Aorta (tissue), 5 donors: ENCODE data around the gene BRWD1. TPM values are rescaled to one million over a fixed set of nuclear protein-coding genes. Genes with fewer than 3 reads are reported as not detected.

Experiments used
- ATAC-seq: fragments of 200-7000 bp; cut with Tn5 transposase; one replicate; pipeline ENCODE4 v1.9.1; 2022; ENCODE audit warnings: moderate library complexity; ENCODE audit not compliant: low FRiP score
- DNase-seq, 2 donors: peaks; one replicate each; pipeline ENCODE4 v3.0.0-alpha.2; 2020
- H3K27ac ChIP-seq, 2 donors: one replicate each; pipeline ENCODE4 v1.5.1; 2013; ENCODE audit warnings: low read length in 2 of 2, mild to moderate bottlenecking in 2 of 2, moderate library complexity in 2 of 2, control low read depth in 1 of 2, inconsistent platforms in 1 of 2, low read depth in 1 of 2
- H3K27me3 ChIP-seq, 2 donors: one replicate each; pipeline ENCODE4 v1.6.1; 2013; ENCODE audit warnings: control low read depth in 1 of 2, low read length in 1 of 2, mild to moderate bottlenecking in 1 of 2, moderate library complexity in 1 of 2; ENCODE audit not compliant: insufficient read depth in 2 of 2, control insufficient read depth in 1 of 2
- H3K36me3 ChIP-seq, 2 donors: one replicate each; pipeline ENCODE4 v1.6.1; 2013; ENCODE audit warnings: control low read depth in 1 of 2, low read length in 1 of 2, mild to moderate bottlenecking in 1 of 2; ENCODE audit not compliant: insufficient read depth in 2 of 2, control insufficient read depth in 1 of 2
- H3K4me1 ChIP-seq, 2 donors: one replicate each; pipeline ENCODE4 v1.6.1; 2013; ENCODE audit warnings: low read length in 2 of 2, control low read depth in 1 of 2, mild to moderate bottlenecking in 1 of 2, moderate library complexity in 1 of 2; ENCODE audit not compliant: insufficient read depth in 2 of 2, control insufficient read depth in 1 of 2
- H3K4me3 ChIP-seq, 2 donors: one replicate each; pipeline ENCODE4 v1.5.1; 2013; ENCODE audit warnings: low read length in 2 of 2, control low read depth in 1 of 2, mild to moderate bottlenecking in 1 of 2
- H3K9me3 ChIP-seq: one replicate; pipeline ENCODE4 v1.6.1; 2013; ENCODE audit warnings: mild to moderate bottlenecking, low read length; ENCODE audit not compliant: control insufficient read depth
- WGBS, 2 donors: extraction: QIAGEN DNeasy Blood & Tissue Kit; methylation state at CpG; one replicate each; pipeline ENCODE4 v1.1.7; 2013; 5-methylcytosine and 5-hydroxymethylcytosine counted together
- intact Hi-C, 2 donors: fragments of 100-400 bp; cut with DNase I; formaldehyde crosslinking; loops; one replicate each; pipeline versions ENCODE4 v1.14.2 to v1.15.0; 2022
- polyA plus RNA-seq, 2 donors: library from polyadenylated mRNA; stranded (reverse); fragments of 200-250 nt; gene quantifications; one replicate each; pipeline ENCODE4 v1.2.3, GENCODE V29; 2013
- total RNA-seq, 2 donors: library from RNA; stranded (reverse); fragmentation: NEBNext Ultra II Directional; extraction: Animal tissue kit (Norgen Biotek cat#: 25700); gene quantifications; one replicate each; pipeline ENCODE4 v1.2.1, GENCODE V29; 2021
- donor health status: healthy with polysubstance abuse.
- donor health status: Bipolar disorder and iron deficiency.
- donor health status: DM: no; HTN: no; CAD: no.
- donor health status: DM: no; HTN: no; CAD: no.
- donor health status: DM: yes; HTN: yes; CAD: no.

BRWD1 gene
- total and polyA plus RNA-seq, 4 donors = 10.0 to 68.5 (median 28.4) TPM

GRCh38 chr21:39208624-39209333 lies 104.7 kb downstream of the BRWD1 start:
- no peaks in the 10 kb centered on the region for H3K27me3 ChIP-seq
- no peaks in the 10 kb centered on the region for H3K9me3 ChIP-seq
- no peak for ATAC-seq
- H3K36me3 ChIP-seq = peaks cover 0 to 2% of the 10 kb centered on the region in 2 donors
- no peaks in the 10 kb centered on the region for H3K4me1 ChIP-seq
- no peak for DNase-seq
- intact Hi-C loops = no loop called here
- WGBS, 2 donors = 84 to 88% methylated on average over 6 of the region's 6 CpGs
- no peak overlapping the region for H3K4me3 ChIP-seq
- H3K27ac ChIP-seq = no peak overlapping the region

- H3K4me3 ChIP-seq = no peak overlapping the region
- H3K36me3 ChIP-seq = peaks cover 0 to 2% of the 10 kb centered on the region in 2 donors
- H3K27me3 ChIP-seq = no peaks in the 10 kb centered on the region
- DNase-seq = no peak
- no peak overlapping the region for H3K27ac ChIP-seq
- no peaks in the 10 kb centered on the region for H3K9me3 ChIP-seq
- intact Hi-C loops = no loop called here
- WGBS, 2 donors = 88 to 100% methylated on average over 1 of the region's 1 CpG
- ATAC-seq = no peak
- H3K4me1 ChIP-seq = no peaks in the 10 kb centered on the region
These were observed 109.3 kb downstream of the BRWD1 start for GRCh38 chr21:39204134-39204533.

- H3K9me3 ChIP-seq = no peaks in the 10 kb centered on the region
These were observed 114.6 kb downstream of the BRWD1 start for GRCh38 chr21:39198800-39199199.

GRCh38 chr21:39197448-39198233 lies 115.8 kb downstream of the BRWD1 start:
- H3K27ac ChIP-seq = no peak overlapping the region
- ATAC-seq (no peak), DNase-seq (no peak)
- intact Hi-C loops = no loop called here
- H3K9me3 ChIP-seq = no peaks in the 10 kb centered on the region
- H3K27me3 ChIP-seq = no peaks in the 10 kb centered on the region
- H3K4me1 ChIP-seq = no peaks in the 10 kb centered on the region
- H3K36me3 ChIP-seq = peaks cover 0 to 3% of the 10 kb centered on the region in 2 donors
- no peak overlapping the region for H3K4me3 ChIP-seq
- 80 to 88% methylated on average over 5 of the region's 5 CpGs for WGBS, 2 donors

More at GRCh38 chr21:39198800-39199199, 114.6 kb downstream of the BRWD1 start:
- intact Hi-C loops = no loop called here
- ATAC-seq = no peak
- Histone ChIP-seq H3K4me1 (no peaks in the 10 kb centered on the region), H3K36me3 (peaks cover 0 to 3% of the 10 kb centered on the region in 2 donors), H3K27ac (no peak overlapping the region), H3K27me3 (no peaks in the 10 kb centered on the region), H3K4me3 (no peak overlapping the region)
- 62 to 78% methylated on average over 2 of the region's 2 CpGs for WGBS, 2 donors
- no peak for DNase-seq

GRCh38 chr21:39196838-39197237 lies 116.6 kb downstream of the BRWD1 start:
- Histone ChIP-seq H3K9me3 (no peaks in the 10 kb centered on the region), H3K36me3 (peaks cover 0 to 3% of the 10 kb centered on the region in 2 donors), H3K4me1 (no peaks in the 10 kb centered on the region), H3K27me3 (no peaks in the 10 kb centered on the region), H3K4me3 (no peak overlapping the region), H3K27ac (no peak overlapping the region)
- no peak for DNase-seq
- no peak for ATAC-seq
- intact Hi-C loops = no loop called here
- WGBS, 2 donors = 84 to 91% methylated on average over 1 of the region's 1 CpG

- no peak overlapping the region for H3K27ac ChIP-seq
- intact Hi-C loops = no loop called here
- H3K4me3 ChIP-seq = no peak overlapping the region
- no peak for DNase-seq
- no peak for ATAC-seq
- H3K36me3 ChIP-seq = peaks cover 0 to 3% of the 10 kb centered on the region in 2 donors
- 87 to 90% methylated on average over 7 of the region's 7 CpGs for WGBS, 2 donors
- no peaks in the 10 kb centered on the region for H3K4me1 ChIP-seq
- H3K27me3 ChIP-seq = no peaks in the 10 kb centered on the region
- H3K9me3 ChIP-seq = no peaks in the 10 kb centered on the region
These were observed 117.1 kb downstream of the BRWD1 start for GRCh38 chr21:39196310-39196709.

GRCh38 chr21:39193380-39193779 lies 120.1 kb downstream of the BRWD1 start:
- Histone ChIP-seq H3K4me3 (no peak overlapping the region), H3K9me3 (no peaks in the 10 kb centered on the region), H3K36me3 (peaks cover 0 to 3% of the 10 kb centered on the region in 2 donors), H3K27me3 (no peaks in the 10 kb centered on the region), H3K4me1 (no peaks in the 10 kb centered on the region), H3K27ac (no peak overlapping the region)
- ATAC-seq = no peak
- 96 to 97% methylated on average over 1 of the region's 1 CpG for WGBS, 2 donors
- no peak for DNase-seq
- intact Hi-C loops = no loop called here

GRCh38 chr21:39189857-39190604 lies 123.4 kb downstream of the BRWD1 start:
- no peak for DNase-seq
- Histone ChIP-seq H3K4me3 (no peak overlapping the region), H3K36me3 (no peaks in the 10 kb centered on the region), H3K27me3 (no peaks in the 10 kb centered on the region), H3K4me1 (no peaks in the 10 kb centered on the region), H3K9me3 (no peaks in the 10 kb centered on the region), H3K27ac (no peak overlapping the region)
- intact Hi-C loops = no loop called here
- no peak for ATAC-seq
